Effector memory CD4-positive, alpha-beta T cell (primary cell): ENCODE data around the gene RNF152.

Source experiments
- DNase-seq, 3 donors: peaks; one replicate each; pipeline ENCODE4 v3.0.0-alpha.2; 2020
- H3K27ac ChIP-seq: 2 replicates; pipeline ENCODE4 v1.7.0; 2013; ENCODE audit warnings: mild to moderate bottlenecking, low read length, moderate library complexity; ENCODE audit not compliant: insufficient read depth, poor library complexity, severe bottlenecking
- H3K27me3 ChIP-seq: replicated peaks from 2 replicates; pipeline ENCODE4 v1.7.0; 2013; ENCODE audit warnings: mild to moderate bottlenecking, low read length; ENCODE audit not compliant: insufficient read depth, control insufficient read depth, poor library complexity, severe bottlenecking
- H3K36me3 ChIP-seq: 2 replicates; pipeline ENCODE4 v1.7.0; 2013; ENCODE audit warnings: mild to moderate bottlenecking, low read length, moderate library complexity; ENCODE audit not compliant: control insufficient read depth, insufficient read depth
- H3K4me1 ChIP-seq: 2 replicates; pipeline ENCODE4 v1.7.0; 2013; ENCODE audit warnings: low read length, mild to moderate bottlenecking; ENCODE audit not compliant: control insufficient read depth, insufficient read depth, poor library complexity, severe bottlenecking
- H3K4me3 ChIP-seq: 2 replicates; pipeline ENCODE4 v1.7.0; 2013; ENCODE audit warnings: low read length, low read depth, mild to moderate bottlenecking; ENCODE audit not compliant: insufficient read depth, poor library complexity, severe bottlenecking
- H3K9me3 ChIP-seq: 2 replicates; pipeline ENCODE4 v1.7.0; 2013; ENCODE audit warnings: mild to moderate bottlenecking, low read length, moderate library complexity; ENCODE audit not compliant: control insufficient read depth

RNF152 gene

GRCh38 chr18:61825386-61825785 lies 67.4 kb downstream of the RNF152 start:
- Histone ChIP-seq H3K36me3 (no peaks in the 10 kb centered on the region), H3K4me3 (no peak overlapping the region), H3K9me3 (no peaks in the 10 kb centered on the region), H3K4me1 (no peaks in the 10 kb centered on the region), H3K27me3 (no peaks in the 10 kb centered on the region), H3K27ac (no peak overlapping the region)
- no peak for DNase-seq

- no peaks in the 10 kb centered on the region for H3K4me1 ChIP-seq
- no peak for DNase-seq
- H3K36me3 ChIP-seq = no peaks in the 10 kb centered on the region
- no peak overlapping the region for H3K27ac ChIP-seq
- no peaks in the 10 kb centered on the region for H3K27me3 ChIP-seq
- no peaks in the 10 kb centered on the region for H3K9me3 ChIP-seq
- no peak overlapping the region for H3K4me3 ChIP-seq
These were observed 68.0 kb downstream of the RNF152 start for GRCh38 chr18:61824733-61825363.

- no peak overlapping the region for H3K27ac ChIP-seq
- no peak for DNase-seq
- H3K4me3 ChIP-seq = no peak overlapping the region
- H3K4me1 ChIP-seq = no peaks in the 10 kb centered on the region
- H3K27me3 ChIP-seq = no peaks in the 10 kb centered on the region
- no peaks in the 10 kb centered on the region for H3K36me3 ChIP-seq
- H3K9me3 ChIP-seq = no peaks in the 10 kb centered on the region
These were observed 69.2 kb downstream of the RNF152 start for GRCh38 chr18:61823595-61823994.

- H3K9me3 ChIP-seq = no peaks in the 10 kb centered on the region
- no peak for DNase-seq
- H3K27me3 ChIP-seq = no peaks in the 10 kb centered on the region
- no peaks in the 10 kb centered on the region for H3K36me3 ChIP-seq
- no peaks in the 10 kb centered on the region for H3K4me1 ChIP-seq
- H3K4me3 ChIP-seq = no peak overlapping the region
- no peak overlapping the region for H3K27ac ChIP-seq
These were observed 69.9 kb downstream of the RNF152 start for GRCh38 chr18:61822879-61823278.

DNA sequence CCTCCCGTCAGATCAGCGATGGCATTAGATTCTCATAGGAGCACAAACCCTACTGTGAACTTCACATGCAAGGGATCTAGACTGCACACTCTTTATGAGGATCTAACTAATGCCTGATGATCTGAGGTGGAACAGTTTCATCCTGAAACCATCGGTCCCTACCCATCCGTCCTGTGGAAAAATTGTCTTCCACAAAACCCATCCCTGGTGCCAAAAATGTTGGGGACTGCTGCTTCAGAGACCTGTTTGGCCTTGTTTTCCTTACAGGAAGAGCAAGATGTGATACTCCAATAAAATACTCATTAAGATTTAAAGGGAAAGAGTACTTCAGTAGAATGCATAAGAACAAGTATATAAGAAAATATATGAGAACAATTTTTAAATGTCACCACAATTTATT lies 71.1 kb downstream of the RNF152 start:
- H3K27me3 ChIP-seq = no peaks in the 10 kb centered on the region
- no peak for DNase-seq
- no peak overlapping the region for H3K27ac ChIP-seq
- H3K4me1 ChIP-seq = no peaks in the 10 kb centered on the region
- H3K4me3 ChIP-seq = no peak overlapping the region
- H3K9me3 ChIP-seq = no peaks in the 10 kb centered on the region
- H3K36me3 ChIP-seq = no peaks in the 10 kb centered on the region

- H3K36me3 ChIP-seq = no peaks in the 10 kb centered on the region
- no peaks in the 10 kb centered on the region for H3K9me3 ChIP-seq
- no peaks in the 10 kb centered on the region for H3K27me3 ChIP-seq
- H3K4me1 ChIP-seq = no peaks in the 10 kb centered on the region
- DNase-seq = no peak
- no peak overlapping the region for H3K4me3 ChIP-seq
- no peak overlapping the region for H3K27ac ChIP-seq
These were observed 71.9 kb downstream of the RNF152 start for GRCh38 chr18:61820882-61821281.

- H3K36me3 ChIP-seq = no peaks in the 10 kb centered on the region
- DNase-seq = no peak
- no peaks in the 10 kb centered on the region for H3K27me3 ChIP-seq
- no peaks in the 10 kb centered on the region for H3K4me1 ChIP-seq
- no peak overlapping the region for H3K4me3 ChIP-seq
- H3K27ac ChIP-seq = no peak overlapping the region
- H3K9me3 ChIP-seq = no peaks in the 10 kb centered on the region
These were observed 75.7 kb downstream of the RNF152 start for GRCh38 chr18:61817086-61817485.

- no peak for DNase-seq
These were observed 76.8 kb downstream of the RNF152 start for GRCh38 chr18:61815885-61816470.

GRCh38 chr18:61808286-61808685 lies 84.5 kb downstream of the RNF152 start:
- no peaks in the 10 kb centered on the region for H3K36me3 ChIP-seq
- no peak for DNase-seq
- H3K4me3 ChIP-seq = no peak overlapping the region
- H3K27ac ChIP-seq = no peak overlapping the region
- no peaks in the 10 kb centered on the region for H3K9me3 ChIP-seq
- H3K27me3 ChIP-seq = no peaks in the 10 kb centered on the region
- H3K4me1 ChIP-seq = no peaks in the 10 kb centered on the region

More at GRCh38 chr18:61815885-61816470, 76.8 kb downstream of the RNF152 start:
- H3K4me1 ChIP-seq = no peaks in the 10 kb centered on the region
- no peak overlapping the region for H3K4me3 ChIP-seq
- no peaks in the 10 kb centered on the region for H3K27me3 ChIP-seq
- no peak overlapping the region for H3K27ac ChIP-seq
- H3K9me3 ChIP-seq = no peaks in the 10 kb centered on the region
- no peaks in the 10 kb centered on the region for H3K36me3 ChIP-seq

DNA sequence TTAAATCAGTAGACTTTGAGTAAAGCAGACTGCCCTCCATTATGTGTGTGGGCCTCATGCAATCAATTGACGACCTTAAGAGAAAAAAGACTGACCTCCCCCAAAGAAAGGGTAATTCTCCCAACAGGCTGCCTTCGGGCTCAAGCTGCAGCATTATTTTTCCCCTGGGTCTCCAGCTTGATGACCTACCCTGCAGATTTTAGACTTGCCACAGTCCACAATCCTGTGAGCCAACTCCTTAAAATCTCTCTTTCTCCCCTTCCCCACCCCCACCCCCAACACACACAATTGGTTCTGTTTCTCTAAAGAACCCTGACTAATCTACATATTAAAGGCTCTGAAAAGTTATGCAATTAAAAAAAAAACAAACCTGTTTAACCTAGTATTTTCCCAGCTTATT lies 89.4 kb downstream of the RNF152 start:
- Histone ChIP-seq H3K27ac (no peak overlapping the region), H3K9me3 (no peaks in the 10 kb centered on the region), H3K4me1 (no peaks in the 10 kb centered on the region), H3K27me3 (no peaks in the 10 kb centered on the region), H3K36me3 (no peaks in the 10 kb centered on the region), H3K4me3 (no peak overlapping the region)
- DNase-seq = no peak
